ENCODE data around the gene MAU2.

Gene MAU2, protein sequence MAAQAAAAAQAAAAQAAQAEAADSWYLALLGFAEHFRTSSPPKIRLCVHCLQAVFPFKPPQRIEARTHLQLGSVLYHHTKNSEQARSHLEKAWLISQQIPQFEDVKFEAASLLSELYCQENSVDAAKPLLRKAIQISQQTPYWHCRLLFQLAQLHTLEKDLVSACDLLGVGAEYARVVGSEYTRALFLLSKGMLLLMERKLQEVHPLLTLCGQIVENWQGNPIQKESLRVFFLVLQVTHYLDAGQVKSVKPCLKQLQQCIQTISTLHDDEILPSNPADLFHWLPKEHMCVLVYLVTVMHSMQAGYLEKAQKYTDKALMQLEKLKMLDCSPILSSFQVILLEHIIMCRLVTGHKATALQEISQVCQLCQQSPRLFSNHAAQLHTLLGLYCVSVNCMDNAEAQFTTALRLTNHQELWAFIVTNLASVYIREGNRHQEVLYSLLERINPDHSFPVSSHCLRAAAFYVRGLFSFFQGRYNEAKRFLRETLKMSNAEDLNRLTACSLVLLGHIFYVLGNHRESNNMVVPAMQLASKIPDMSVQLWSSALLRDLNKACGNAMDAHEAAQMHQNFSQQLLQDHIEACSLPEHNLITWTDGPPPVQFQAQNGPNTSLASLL

GRCh38 chr19:19320361-19321140 is at the start of gene MAU2, which contains the start of gene SUGP1:
Gene MAU2 (plus strand): TSS chr19:19320829. CDS start chr19:19320860, 31 bp downstream.
Gene SUGP1 (minus strand): TSS chr19:19320509. CDS start chr19:19320496, 13 bp downstream.
- DNase-seq (ENCODE audit: low spot score): peak; percentile 95

DNA sequence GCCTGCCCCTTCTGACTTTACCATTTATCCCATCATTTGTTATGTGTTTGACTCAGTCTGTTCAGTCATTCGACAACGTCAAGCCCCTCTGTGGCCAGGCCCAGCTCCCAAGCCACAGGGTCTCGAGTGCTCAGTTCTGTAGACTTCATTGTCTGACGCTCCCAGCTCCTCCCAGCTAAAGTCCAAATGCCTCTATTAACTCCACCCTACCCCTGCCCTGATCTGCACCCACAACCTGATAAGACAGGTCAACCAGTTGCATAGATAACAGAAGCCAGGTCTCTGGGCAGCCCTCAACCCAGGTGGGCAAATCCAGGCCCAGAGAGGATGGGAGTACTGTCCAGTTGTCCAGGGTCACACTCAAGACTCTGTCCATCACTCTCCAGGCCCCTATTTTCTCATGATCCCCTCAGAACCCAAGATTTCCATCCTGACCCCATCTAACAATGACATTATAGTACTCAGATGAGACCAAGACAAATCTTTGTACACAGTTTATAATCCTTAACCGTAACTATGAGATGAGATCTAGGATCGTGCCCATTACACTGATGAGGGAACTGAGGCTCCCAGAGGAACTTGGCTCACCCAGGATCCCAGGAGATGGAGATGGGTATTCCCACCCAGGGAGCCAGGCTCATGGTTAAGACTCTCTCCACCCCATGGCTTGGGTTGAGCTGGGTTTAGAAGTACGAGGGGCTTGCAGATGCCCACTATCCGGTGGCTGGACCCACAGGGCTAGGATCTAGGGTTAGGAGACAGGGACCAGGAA is 48.6 kb upstream of the MAU2 start:
- no peak for DNase-seq (ENCODE audit: low spot score)

DNA sequence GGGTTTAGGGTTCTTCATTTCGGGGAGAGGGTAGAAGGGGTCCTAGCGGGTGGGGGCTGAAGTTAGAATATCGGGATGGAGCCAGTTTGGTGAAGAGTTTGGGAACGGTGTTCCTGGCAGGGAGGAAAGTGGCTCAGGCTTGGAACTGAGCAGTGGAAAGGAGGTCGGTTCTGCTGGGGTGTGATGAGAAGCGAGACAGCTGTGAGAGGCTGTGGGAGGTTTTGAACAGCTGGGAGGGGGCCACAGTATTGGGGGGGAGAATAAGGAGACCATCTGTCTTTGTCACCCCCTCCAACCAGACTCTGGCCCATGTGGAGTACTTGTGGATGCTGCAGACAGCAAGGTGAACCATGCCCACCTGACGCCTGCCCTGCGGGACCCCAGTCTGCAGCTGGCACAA is 46.5 kb upstream of the MAU2 start:
- DNase-seq (ENCODE audit: low spot score): no peak

DNA sequence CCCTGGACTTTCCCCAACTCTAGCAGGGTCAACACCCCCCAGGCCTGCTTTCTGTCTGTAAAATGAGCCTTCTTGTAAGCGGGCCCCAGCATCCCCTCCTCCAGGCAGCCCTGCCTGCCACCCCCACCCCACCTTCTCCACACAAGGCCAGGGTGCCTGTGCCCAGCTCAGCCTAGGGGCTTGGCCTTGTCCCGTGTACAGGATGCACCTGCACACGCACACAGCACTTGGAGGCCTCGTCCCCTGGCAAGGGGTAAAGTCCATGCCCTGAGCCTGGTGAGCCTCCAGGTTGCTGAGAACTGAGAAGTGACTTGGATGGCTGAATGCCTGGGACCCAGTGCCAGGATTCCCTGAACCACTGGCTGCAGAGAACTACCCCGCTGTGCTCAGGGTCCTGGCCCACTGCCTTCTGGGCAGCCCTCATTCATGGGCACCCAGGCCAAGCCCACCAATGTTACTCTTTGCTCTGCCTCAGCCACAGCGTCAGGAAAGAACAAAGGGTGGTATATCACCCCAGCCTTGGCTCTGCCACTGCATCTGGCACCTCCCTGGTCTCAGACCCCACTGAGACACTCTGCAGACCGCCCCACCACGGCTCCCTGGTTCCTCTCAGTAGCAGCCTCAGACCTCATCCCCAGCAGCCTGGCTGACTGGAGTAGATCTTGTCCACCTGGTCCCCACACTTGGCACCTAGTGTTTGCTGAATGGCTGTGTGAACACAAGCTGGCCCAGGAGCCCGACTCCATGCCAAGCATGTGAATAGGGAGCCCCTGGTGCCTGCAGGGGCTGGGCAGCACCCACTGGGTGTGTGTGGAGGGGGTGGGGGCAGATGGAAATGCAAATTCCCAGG is 45.7 kb upstream of the MAU2 start:
- DNase-seq (ENCODE audit: low spot score): no peak

DNA sequence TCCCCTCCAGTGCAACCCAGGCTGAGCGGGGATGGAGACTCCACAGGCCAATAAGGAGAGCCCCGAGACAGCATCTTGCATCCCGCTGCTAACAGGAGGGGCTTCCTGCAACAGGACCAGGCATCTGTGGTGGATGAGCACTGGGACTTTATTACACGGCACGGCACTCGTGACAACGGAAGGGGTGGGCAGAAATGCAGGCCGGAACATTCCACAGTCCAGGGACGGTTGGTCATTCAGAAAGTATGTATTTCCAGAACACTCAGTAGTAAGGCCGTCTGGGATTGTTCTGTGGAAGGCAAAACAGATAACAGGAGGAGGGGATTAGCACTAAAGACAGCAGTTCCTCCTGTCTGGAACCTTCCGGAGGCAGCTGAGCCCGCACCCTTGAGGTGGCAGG is 44.2 kb upstream of the MAU2 start:
- no peak for DNase-seq (ENCODE audit: low spot score)

GRCh38 chr19:19276851-19277250 is 43.8 kb upstream of the MAU2 start:
- DNase-seq (ENCODE audit: low spot score): no peak

DNA sequence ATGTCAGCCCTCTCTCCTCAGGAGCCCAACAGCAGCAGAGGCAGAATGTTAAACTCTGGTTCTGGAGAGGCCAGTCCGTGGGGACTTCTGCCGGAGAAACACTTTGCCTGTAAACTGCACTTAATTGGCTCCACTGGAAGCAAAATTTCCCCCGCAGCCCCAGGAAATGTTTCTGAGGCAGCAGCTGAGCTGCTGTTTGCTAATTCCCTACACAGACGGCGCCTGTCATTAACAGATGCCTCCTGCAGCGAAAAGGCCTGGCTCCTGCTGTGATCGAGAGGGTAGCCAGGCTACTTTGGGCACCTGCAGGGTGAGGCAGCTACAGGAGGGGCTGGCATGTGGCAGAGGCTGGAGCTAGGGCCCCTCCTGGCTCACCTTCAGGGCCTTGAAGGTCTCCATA is 42.3 kb upstream of the MAU2 start:
- DNase-seq (ENCODE audit: low spot score): no peak

- DNase-seq (ENCODE audit: low spot score): no peak
Measured at GRCh38 chr19:19279062-19279612, 41.5 kb upstream of the MAU2 start.

- no peak for DNase-seq (ENCODE audit: low spot score)
Measured at GRCh38 chr19:19279853-19280252, 40.8 kb upstream of the MAU2 start.

DNA sequence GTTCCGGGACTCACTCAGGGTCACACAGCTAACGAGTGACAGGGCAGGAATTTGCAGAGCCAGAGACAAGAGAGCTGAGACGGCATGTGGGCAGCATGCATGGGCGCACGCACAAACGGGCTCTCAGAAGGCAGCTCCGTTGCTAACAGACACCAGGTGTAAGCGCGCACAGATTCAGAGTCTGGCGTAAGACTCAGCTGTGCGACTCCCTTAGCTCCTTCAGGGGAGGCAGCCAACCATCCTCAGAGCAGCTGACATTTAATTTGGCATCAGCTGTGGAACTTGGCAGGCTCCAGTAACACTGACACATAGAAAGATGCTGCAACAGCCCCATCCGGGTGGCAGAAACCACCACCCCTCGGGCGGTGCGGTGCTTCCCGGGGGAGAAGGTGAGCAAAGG is 40.1 kb upstream of the MAU2 start:
- no peak for DNase-seq (ENCODE audit: low spot score)

DNA sequence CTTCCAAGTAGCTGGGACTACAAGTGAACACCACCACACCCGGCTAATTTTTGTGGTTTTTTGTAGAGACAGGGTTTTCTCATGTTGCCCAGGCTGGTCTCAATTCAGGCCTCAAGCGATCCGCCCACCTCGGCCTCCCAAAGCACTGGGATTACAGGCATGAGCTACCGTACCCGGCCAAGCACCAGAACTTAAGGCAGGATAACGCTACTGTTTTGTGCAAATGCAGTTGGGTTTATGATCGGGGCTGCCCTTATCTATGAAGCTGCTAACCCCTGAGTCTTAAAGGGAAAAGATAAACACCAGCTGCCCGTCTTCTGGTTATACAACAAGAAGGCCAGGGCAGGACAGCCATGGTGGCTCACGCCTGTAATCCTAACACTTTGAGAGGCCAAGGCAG is 34.9 kb upstream of the MAU2 start:
- no peak for DNase-seq (ENCODE audit: low spot score)

DNA sequence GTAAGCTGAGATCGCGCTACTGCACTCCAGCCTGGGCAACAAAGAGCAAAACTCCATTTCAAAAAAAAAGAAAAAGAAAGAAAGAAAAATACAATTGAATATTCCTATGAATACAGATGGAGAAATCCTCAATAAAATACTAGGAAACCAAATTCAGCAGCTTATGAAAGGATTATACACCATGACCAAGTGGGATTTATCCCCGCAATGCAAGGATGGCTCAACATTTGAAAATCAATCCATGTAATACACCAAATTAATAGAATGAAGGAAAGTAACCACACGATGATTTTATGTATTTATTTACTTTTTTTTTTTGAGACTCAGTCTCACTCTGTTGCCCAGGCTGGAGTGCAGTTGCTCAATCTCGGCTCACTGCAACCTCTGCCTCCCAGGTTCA is 28.0 kb upstream of the MAU2 start:
- no peak for DNase-seq (ENCODE audit: low spot score)

GRCh38 chr19:19294914-19295313 is 25.7 kb upstream of the MAU2 start:
- no peak for DNase-seq (ENCODE audit: low spot score)

DNA sequence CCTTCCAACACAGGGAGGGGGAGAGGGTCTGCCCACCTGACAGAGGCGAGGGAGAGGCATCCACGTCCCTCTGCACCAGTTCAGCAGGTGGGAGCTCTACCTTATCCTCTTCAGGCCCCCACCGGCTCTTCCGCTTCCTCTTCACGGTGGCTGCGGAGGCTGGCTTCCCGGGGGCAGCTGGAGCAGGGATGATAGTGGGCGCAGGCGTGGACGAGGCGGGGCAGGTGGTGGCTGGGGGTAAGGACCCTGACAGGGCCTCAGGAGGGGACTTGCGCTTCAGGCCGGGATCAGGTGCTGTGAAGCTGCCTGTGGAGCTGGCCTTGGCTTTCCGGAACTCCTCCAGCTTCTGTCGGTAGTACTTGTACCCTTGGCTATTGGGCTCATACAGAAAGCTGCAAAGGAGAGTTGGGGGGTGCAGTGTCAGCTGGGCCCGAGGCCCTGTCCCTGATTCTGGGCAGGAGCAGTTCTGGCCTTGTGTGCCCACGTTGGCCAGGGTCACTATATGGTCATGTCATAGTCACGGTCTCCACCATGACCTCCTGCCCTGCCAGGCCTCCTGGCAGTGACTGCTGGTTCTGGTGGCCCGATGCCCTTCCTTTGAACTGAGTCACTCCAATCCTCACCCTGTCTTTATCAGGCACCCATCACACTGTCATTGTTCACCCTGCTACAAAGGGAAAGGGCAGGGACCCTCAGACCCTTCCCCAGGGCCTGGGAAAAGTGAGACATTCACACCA is 23.5 kb upstream of the MAU2 start:
- DNase-seq (ENCODE audit: low spot score): no peak

DNA sequence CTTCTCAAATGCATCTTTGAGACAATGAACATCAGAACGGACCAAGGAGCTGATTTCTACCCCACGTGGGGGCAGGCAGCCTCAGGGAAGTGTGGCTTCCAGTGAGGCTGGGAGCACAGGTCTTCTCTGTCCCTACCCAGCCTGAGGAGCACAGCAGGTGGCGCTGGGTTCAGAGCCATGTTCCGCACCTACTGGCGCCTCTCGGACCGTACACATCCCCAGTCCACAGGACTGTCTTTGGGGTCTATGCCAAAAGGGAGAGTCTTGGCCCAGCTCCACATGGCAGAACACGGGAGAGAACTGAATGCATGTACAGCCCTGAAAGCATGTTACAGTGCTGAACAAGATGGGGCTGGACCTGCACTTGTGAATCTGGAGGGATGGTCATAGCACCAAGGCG is 22.9 kb upstream of the MAU2 start:
- DNase-seq (ENCODE audit: low spot score): no peak

DNA sequence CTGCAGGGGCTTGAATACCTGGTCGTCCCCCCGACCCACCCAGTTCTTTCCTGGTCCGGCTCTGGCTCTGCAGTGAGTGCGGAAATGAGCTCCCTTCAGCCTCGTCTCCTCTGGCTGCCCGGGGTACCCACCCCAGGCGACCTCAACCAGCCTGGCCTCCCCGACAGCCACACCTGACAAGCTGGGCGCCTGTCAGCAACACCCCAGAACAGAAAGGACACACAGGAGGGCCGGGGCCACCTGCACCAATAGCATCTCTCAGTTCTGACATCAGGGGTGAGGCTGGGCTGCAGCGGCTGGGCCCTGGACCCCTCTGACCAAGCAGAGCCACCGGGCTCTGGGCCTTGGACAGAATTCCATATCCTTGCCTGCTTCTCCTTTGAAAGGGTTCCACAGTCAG is 20.0 kb upstream of the MAU2 start:
- no peak for DNase-seq (ENCODE audit: low spot score)

DNA sequence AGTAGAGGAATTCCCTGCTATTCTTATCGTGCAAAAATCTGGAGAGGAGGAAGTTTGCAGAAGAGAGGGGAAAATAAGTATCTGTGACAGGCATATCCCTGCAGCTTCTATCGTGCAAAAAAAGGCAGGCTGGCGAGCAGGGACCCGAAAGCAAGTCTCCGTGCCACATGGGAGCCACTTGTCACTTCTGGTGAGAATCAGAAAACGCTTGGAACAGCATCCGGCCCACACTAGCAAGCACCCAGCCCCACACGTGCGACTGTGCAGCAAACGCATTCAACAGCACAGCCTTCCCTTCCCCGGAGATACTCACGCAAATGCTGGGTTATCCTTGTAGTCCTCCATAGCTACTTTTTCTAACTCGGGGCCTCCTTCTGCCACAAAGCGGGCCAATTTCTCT is 17.2 kb upstream of the MAU2 start:
- DNase-seq (ENCODE audit: low spot score): no peak

DNA sequence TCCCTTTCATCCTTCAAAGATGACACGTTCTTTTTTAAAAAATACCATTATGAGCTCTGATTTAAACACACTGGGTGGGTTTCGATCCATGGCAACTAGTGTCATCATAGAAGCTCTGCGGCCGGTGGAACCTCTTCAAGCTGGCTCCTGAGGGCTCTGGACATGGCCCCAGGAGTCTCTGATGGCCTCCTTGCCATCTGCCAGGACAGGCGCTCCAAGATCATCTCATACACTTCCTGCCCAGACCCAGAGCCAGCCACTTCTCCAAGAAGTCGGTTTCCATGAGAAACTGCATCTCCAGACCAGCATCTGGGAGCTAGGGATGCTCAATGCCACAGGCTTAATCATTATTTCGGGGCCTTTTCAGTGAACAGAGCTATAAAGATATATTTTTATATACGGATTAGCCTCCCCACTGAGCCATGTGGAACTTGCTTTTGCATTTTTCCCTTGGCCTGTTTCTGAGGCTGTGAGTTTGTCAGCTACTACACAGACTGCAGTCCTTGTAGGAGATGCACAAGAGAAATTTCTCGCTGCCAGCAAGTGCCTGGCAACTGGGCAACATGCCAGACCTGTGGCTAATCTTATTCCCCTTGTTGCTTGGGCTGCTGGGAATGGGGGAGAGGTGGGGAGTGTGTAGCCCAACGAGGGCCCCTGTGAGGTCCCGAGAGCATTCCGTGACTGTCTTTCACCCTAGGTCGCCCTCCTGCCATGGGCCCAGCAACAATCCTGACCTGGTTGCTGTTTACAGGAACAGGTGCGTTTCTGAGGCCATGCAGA is 16.3 kb upstream of the MAU2 start:
- DNase-seq (ENCODE audit: low spot score): no peak

DNA sequence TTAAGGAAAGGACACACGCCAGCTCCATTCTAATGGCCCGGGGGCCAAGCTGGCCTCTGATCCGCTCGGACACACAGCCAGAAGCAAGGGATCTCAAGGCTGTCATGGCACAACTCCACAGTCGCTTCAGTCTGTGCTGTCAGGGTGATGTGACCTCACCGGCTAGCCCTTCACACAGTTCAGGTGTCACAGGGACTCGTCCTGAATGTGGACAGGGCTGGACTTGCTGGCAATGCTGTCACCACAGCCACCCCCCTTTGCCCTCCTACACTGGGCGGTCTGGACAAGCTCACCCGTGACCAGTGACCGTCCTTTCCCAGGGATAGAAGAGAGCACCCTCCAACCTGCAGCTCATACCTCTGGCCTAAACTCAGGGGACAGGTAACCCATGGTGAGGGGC is 15.6 kb upstream of the MAU2 start:
- no peak for DNase-seq (ENCODE audit: low spot score)

Data from NAMALWA (cell line).